HUES6 (cell line): ENCODE results near the gene MVB12B.

Experiments used
- H3K27ac ChIP-seq: 2 replicates; pipeline ENCODE4 v1.7.0; 2013; ENCODE audit warnings: low read depth, mild to moderate bottlenecking, low read length, inconsistent platforms
- H3K27me3 ChIP-seq: 2 replicates; pipeline ENCODE4 v1.6.1; 2013; ENCODE audit warnings: low read length; ENCODE audit not compliant: control insufficient read depth, insufficient read depth
- H3K36me3 ChIP-seq: 2 replicates; pipeline ENCODE4 v1.6.1; 2013; ENCODE audit warnings: low read length; ENCODE audit not compliant: control insufficient read depth, insufficient read depth
- H3K4me1 ChIP-seq: 2 replicates; pipeline ENCODE4 v1.6.1; 2013; ENCODE audit warnings: low read length; ENCODE audit not compliant: control insufficient read depth, insufficient read depth
- H3K4me3 ChIP-seq: 2 replicates; pipeline ENCODE4 v1.5.1; 2013; ENCODE audit warnings: low read depth, low read length
- H3K9ac ChIP-seq: one replicate; pipeline ENCODE4 v1.6.1; 2013; ENCODE audit warnings: mild to moderate bottlenecking, low read length
- H3K9me3 ChIP-seq: 2 replicates; pipeline ENCODE4 v1.6.1; 2013; ENCODE audit warnings: low read depth, low read length; ENCODE audit not compliant: control insufficient read depth, insufficient read depth

Gene MVB12B

GRCh38 chr9:126304207-126304970, 22.2 kb upstream of the MVB12B start:
- Histone ChIP-seq H3K9ac (no peak overlapping the region), H3K27me3 (no peaks in the 10 kb centered on the region), H3K4me3 (no peak overlapping the region), H3K27ac (no peak overlapping the region), H3K4me1 (no peaks in the 10 kb centered on the region), H3K9me3 (no peaks in the 10 kb centered on the region), H3K36me3 (no peaks in the 10 kb centered on the region)

GRCh38 chr9:126304971-126305320, 21.7 kb upstream of the MVB12B start:
- H3K27me3 ChIP-seq: no peaks in the 10 kb centered on the region
- H3K9ac ChIP-seq: no peak overlapping the region
- no peaks in the 10 kb centered on the region for H3K36me3 ChIP-seq
- H3K4me3 ChIP-seq: no peak overlapping the region
- H3K27ac ChIP-seq: no peak overlapping the region
- no peaks in the 10 kb centered on the region for H3K4me1 ChIP-seq
- H3K9me3 ChIP-seq: no peaks in the 10 kb centered on the region

- no peaks in the 10 kb centered on the region for H3K4me1 ChIP-seq
- no peak overlapping the region for H3K9ac ChIP-seq
- no peak overlapping the region for H3K27ac ChIP-seq
- H3K9me3 ChIP-seq: no peaks in the 10 kb centered on the region
- no peak overlapping the region for H3K4me3 ChIP-seq
- H3K36me3 ChIP-seq: no peaks in the 10 kb centered on the region
- no peaks in the 10 kb centered on the region for H3K27me3 ChIP-seq
These were observed 20.5 kb upstream of the MVB12B start for GRCh38 chr9:126306071-126306647.

- H3K27ac ChIP-seq: no peak overlapping the region
- H3K36me3 ChIP-seq: no peaks in the 10 kb centered on the region
- H3K9ac ChIP-seq: no peak overlapping the region
- H3K9me3 ChIP-seq: no peaks in the 10 kb centered on the region
- no peaks in the 10 kb centered on the region for H3K27me3 ChIP-seq
- H3K4me1 ChIP-seq: no peaks in the 10 kb centered on the region
- H3K4me3 ChIP-seq: no peak overlapping the region
These were observed 19.1 kb upstream of the MVB12B start for GRCh38 chr9:126307322-126308061.

- no peaks in the 10 kb centered on the region for H3K9me3 ChIP-seq
- H3K4me1 ChIP-seq: no peaks in the 10 kb centered on the region
- no peak overlapping the region for H3K27ac ChIP-seq
- no peak overlapping the region for H3K9ac ChIP-seq
- H3K27me3 ChIP-seq: no peaks in the 10 kb centered on the region
- no peaks in the 10 kb centered on the region for H3K36me3 ChIP-seq
- no peak overlapping the region for H3K4me3 ChIP-seq
These were observed 17.0 kb upstream of the MVB12B start for GRCh38 chr9:126309427-126310189.

- Histone ChIP-seq H3K9ac (no peak overlapping the region), H3K4me3 (no peak overlapping the region), H3K36me3 (no peaks in the 10 kb centered on the region), H3K9me3 (0 out of 2 replicates have a peak, but pooled peaks cover 2% of the 10 kb centered on the region), H3K27ac (no peak overlapping the region), H3K4me1 (no peaks in the 10 kb centered on the region), H3K27me3 (no peaks in the 10 kb centered on the region)
These were observed 13.8 kb upstream of the MVB12B start for GRCh38 chr9:126312584-126313551.

GRCh38 chr9:126316085-126316655, 10.5 kb upstream of the MVB12B start:
- Histone ChIP-seq H3K9ac (no peak overlapping the region), H3K36me3 (no peaks in the 10 kb centered on the region), H3K27me3 (no peaks in the 10 kb centered on the region), H3K9me3 (0 out of 2 replicates have a peak, but pooled peaks cover 2% of the 10 kb centered on the region), H3K4me1 (no peaks in the 10 kb centered on the region), H3K27ac (no peak overlapping the region), H3K4me3 (no peak overlapping the region)

- Histone ChIP-seq H3K4me1 (no peaks in the 10 kb centered on the region), H3K27me3 (no peaks in the 10 kb centered on the region), H3K9me3 (0 out of 2 replicates have a peak, but pooled peaks cover 2% of the 10 kb centered on the region), H3K27ac (no peak overlapping the region), H3K9ac (no peak overlapping the region), H3K4me3 (no peak overlapping the region), H3K36me3 (no peaks in the 10 kb centered on the region)
These were observed 9.1 kb upstream of the MVB12B start for GRCh38 chr9:126317513-126317912.

GRCh38 chr9:126318858-126319257, 7.8 kb upstream of the MVB12B start:
- H3K4me1 ChIP-seq: no peaks in the 10 kb centered on the region
- H3K27me3 ChIP-seq: no peaks in the 10 kb centered on the region
- no peak overlapping the region for H3K4me3 ChIP-seq
- H3K36me3 ChIP-seq: no peaks in the 10 kb centered on the region
- no peak overlapping the region for H3K27ac ChIP-seq
- H3K9ac ChIP-seq: no peak overlapping the region
- H3K9me3 ChIP-seq: peaks cover 4% of the 10 kb centered on the region; the same call in 1 of the 2 replicates

- H3K27ac ChIP-seq: no peak overlapping the region
- H3K9ac ChIP-seq: no peak overlapping the region
- H3K4me3 ChIP-seq: no peak overlapping the region
These were observed 7.0 kb upstream of the MVB12B start for GRCh38 chr9:126319671-126320070.

More at GRCh38 chr9:126319671-126320070, 7.0 kb upstream of the MVB12B start:
- Histone ChIP-seq H3K27me3 (no peaks in the 10 kb centered on the region), H3K9me3 (peaks cover 8% of the 10 kb centered on the region; the same call in 1 of the 2 replicates), H3K4me1 (no peaks in the 10 kb centered on the region), H3K36me3 (no peaks in the 10 kb centered on the region)
